Daoy (cell line): ENCODE data around the gene ABTB2. TPM values are rescaled to one million over a fixed set of nuclear protein-coding genes. Genes with fewer than 3 reads are reported as not detected.

Experiments used
- DNase-seq: peaks from one replicate; pipeline ENCODE4 v3.0.0-alpha.2; 2015; ENCODE audit warnings: low read depth
- total RNA-seq: library from RNA; depleted of rRNA; stranded (reverse); fragments of >200 nt; shearing (Covaris generic); gene quantifications from 2 replicates; pipeline ENCODE4 v1.2.3, GENCODE V29; 2014

ABTB2 gene
- total RNA-seq, 1 experiment from 2014 or later, result 9.3 TPM

DNA sequence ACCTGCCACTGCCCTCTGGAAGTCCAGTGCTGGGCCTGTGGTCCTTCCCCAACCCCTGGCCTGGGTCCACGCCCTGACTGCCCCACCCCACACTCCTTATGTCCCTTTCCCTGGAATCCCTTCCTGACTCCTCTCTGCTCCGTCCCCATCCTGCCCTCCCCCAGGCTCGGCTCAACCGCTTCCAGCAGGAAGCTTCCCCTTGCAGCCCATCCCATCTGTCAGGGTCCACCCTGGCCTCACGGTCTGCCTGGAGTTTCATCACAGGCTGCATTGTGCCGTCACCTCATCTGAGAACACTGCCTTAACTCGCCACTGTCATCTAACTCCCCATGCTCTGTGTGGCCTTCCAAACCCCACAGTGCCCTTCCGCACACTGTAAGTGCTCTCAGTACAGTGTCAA, 188.1 kb downstream of the ABTB2 start:
- DNase-seq, result no peak

DNA sequence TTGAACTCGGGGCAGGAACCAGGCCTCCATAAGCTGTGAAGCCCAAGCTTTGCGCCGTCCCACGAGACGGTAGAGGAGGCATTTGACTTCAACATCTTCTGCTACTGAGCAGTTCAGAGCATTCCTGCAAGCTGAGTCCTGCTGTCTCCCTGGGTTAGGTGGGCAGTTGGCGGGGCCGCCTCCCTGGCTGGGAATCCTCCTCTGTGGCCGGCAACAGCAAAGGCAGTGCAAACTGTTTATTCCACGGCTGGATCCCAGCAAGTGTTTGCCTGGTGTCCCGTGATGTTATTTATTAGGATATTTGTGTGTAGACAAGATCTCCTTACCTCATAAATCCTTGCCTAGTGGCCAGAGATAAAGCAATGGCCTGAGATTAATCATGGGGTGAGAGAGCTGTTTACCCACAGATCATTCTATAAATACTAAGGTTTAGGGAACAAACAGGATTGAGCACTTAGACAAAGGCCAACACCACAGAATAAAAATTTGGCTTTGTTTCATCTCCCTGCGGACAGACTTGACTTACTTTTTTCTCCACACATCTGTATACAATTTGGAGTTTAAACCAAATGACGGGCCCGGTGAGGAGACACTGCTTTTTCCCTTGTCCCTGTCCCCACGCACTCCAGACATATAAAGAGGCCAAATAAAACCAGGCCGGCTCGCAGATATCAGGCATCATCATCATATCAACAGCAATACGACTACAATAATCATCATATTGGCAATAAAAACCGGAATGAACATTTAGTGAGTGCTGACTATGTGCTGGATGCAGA, 189.0 kb downstream of the ABTB2 start:
- no peak for DNase-seq

DNA sequence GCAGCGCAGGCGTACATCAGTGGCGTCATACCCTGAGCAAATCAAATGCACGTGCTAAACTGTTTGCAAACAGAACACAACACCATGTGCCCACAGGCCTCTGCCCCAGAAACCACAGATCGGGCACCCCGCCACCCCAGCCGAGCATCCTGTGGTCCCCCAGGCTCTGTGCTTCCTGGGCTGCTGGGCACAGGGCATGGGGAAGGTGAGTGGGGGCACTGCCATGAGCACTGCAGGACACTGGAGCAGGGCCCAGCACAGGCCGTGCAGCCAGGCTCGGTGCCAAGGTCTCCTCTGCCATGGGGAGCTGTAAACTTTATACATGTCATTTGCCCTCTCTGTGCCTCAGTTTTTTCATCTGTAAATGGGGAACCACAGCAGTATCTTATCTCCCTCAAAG, 189.8 kb downstream of the ABTB2 start:
- no peak for DNase-seq

DNA sequence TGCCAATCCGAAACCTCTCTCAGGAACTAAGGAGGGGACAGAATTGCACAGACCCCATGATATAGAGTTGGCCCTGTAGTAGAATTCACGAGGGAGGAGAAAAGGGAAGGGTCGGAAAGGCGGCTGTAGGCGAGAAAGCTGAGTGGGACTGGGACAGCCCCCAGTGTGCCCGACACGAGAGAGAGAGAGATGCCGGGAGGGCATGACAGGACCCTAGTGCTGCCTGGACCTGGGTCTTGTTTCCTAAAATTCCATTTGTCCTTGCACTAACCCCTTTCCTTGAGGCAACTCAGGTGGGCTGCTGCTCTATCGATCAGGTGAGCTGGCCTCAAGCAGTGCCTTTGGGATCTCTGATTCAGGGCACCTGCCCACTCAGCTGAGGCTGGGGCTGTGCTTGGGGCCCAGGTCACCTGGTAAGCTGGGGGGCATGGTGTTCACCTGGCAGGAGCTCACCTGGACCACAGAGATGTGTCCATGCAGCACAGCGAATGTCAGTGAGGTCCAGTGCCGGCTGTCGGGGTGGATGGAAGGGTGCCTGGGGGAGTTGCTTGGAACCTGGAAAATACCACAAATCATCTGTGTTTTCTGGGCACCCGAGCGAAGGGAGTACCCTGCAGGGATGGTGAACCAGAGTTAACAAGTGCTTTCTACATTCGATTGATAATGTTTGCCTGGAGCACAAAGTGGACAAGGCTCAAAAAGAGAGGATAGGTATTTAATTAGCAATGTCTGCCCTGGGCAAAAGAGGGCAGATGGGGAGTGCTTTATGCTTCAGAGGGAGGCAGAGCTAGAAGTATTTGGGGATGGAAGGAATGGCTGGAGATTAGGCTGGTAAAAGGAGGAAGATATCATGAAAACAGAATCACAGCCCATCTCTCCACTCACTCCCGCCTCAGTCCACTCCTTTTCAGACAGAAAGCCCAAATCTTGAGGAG, 190.7 kb downstream of the ABTB2 start:
- DNase-seq, result no peak

DNA sequence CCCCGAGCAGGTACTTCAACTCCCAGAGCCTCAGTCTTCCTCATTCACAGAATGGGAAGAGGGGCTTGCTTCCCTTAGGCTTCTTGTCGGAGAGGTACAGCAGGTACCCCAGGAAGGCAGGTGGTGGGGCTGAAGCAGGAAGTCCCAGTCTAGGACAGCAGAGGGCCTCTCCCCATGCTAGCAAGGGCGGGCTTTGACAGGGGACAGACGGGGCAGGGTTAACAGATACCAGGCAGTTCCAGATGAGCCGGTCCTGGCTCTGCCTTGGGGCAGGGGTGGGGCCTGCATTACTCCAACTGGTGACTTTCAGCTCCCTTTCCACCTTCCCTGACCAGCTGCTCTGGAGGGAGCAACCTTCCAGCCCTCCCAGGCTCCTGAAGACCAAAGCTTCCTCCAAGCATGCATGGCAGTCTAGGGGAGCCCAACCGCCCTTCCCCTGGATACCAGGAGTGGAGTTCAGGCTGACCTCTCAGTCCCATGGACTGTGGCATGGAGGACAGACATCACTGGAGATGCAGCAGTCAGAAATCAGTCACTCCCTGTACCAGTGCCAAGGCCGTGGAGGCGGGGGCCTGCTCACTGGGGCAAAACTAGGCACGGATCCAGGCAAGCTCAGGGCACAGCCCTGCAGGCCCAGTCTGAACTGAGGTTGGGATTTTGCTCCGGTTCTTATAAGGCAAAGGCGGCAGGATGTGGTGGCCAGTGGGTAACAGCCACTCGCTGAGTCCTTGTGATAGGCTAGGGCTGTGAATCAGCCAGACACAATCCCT, 191.8 kb downstream of the ABTB2 start:
- no peak for DNase-seq

DNA sequence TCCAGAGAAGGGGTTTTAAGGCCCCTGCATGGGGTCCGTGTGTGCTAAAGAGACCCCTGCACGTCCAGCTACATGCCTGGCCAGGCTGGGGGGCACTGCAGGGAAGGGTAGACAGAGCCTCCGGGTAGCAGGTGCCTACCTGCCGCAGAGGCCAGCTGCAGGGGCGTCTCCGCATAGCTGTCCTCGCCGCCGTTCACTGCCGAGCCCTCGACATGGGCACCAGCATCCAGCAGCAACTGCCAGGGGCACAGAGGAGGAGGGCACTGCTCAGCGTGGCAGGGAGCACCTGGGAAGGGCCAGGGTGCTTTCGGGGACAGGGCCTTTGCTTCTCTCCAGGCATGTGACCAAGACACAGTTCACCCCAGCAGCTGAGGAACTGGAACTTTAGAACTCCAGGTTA, 192.7 kb downstream of the ABTB2 start:
- DNase-seq, result no peak

DNA sequence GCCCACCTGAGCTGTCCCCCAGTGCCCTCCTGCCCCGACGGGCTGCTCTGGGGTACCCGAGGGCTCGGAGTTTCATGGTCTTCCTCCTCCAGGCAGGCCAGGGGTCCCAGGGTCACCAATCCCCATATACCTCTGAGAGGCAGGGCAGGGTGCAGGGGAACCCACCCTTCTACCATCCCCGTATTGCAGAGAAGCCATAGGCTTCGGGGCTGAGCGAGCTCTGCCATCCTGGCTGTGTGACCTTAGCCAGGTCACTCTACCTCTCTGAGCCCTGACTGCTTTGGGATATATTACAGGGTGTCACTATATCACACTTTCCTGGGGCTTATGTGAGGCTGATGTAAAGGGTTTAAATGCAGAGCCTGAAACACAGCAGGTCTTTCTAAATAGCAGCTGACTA, 195.0 kb downstream of the ABTB2 start:
- no peak for DNase-seq

DNA sequence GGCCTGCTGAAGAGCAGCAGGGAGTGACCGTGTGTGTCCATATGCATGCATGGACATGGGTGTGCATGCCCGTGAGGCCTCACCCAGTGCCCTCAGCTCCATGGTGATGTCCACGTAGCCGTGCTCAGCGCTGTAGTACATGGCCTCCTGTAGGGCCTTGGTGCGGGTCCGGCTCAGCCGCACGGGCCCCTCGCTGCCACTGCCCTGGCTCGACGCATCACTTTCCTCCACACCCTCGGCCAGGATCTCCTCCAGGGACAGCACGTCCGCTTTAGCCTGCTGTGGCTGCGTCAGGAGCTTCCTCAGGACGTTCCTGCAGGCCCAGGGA, 195.4 kb downstream of the ABTB2 start:
- DNase-seq, result no peak

DNA sequence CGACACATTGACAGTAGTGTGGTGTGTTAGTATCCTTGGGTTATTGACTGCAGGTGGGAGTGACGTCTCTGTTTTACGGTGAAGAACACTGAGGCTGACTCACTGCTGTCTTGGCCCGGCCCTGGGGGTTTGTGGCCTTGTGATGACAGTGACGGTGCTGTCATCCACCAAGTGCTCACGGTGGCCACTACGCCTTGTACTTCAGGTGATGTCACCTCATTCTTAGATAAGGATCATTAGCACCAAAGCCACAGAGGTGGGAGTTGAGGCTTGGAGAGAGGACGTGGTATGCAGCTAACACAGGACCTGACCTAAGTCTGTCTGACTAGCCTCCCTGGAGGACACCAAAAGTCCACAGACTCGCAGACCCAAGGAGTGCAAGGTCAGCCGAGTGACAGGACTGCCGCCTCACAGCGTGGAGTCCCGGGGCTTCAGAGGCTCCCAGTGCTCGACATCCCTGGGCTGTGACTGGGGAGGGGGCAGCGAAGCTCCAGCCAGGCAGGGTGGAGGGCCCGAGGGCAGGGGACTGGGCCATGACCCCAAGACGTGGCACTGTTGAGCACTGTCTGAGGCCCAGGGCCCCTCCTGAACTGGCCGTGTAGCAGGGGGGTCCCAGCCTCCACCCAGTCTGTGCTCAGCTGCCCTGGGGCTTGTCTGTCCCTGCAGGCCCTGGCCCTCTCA, 195.9 kb downstream of the ABTB2 start:
- peak; percentile 57 for DNase-seq

DNA sequence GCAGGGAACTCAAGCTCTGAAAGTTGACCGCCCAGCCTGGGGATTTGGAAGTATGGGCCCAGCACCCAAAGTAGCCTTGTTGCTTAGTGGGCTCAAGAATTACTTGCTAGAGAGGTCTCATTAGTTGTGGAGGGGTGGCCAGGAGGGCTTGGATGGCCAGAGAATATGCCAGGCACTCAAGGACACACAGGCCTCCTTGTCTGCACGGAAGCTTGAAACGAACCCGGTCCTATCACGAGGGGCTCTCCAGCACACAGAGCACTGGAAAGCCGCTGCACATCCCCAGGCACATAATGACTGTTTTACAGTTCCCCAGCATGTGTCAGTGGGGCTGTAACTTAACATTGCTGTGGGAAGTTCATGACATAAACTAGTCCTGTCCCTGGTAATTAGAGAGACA, 196.4 kb downstream of the ABTB2 start:
- no peak for DNase-seq

DNA sequence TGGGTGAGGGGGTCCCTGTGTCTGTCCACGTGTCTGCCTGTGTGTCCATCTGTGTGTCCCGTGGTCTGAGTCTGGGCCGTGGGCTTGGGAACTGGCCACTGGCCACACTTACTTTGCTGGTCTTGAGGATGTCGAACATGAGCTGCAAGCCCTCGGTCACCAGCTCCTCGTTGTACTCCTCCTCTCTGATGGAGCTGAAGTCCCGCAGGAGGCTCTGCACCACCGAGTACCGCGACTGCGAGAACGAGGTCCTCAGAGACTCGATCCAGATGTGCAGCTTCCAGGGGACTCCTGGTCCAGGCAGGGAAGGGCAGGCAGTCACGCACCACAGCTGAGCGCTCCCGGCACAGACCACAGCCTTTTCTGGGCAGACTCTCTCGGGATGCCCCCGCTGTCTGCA, 197.0 kb downstream of the ABTB2 start:
- no peak for DNase-seq

DNA sequence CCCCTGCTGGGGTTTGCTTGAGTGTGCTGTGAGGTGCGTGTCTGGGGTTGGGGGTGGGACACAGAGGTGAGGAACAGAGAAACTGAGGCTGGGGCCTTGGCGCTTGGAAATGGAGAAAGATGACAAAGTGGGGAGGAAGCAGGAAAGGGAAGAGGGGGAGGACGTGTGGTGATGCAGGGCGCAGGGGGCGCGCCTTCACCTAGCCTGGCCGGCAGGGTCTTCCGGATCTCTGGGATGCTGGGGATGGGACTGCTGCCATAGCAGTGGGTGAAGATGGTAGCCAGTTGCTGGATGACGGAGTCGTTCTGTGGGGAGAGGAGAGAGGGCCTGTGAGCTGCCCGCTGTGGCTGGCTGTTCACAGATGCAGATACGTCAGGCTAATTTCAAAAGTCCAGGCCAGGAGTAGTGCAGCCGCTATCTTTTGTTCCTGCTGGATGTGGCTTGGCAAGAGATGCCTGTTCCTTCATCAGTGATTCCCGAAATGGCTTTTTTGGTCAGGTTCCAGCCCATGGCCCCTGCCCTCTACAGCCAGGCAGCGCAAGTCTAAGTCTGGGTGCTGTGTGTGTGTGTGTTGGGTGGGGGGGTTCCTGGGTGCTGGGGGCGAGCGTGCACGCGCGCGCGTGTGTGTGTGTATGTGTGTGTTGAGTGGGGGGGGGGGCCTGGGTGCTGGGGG, 197.6 kb downstream of the ABTB2 start:
- no peak for DNase-seq

DNA sequence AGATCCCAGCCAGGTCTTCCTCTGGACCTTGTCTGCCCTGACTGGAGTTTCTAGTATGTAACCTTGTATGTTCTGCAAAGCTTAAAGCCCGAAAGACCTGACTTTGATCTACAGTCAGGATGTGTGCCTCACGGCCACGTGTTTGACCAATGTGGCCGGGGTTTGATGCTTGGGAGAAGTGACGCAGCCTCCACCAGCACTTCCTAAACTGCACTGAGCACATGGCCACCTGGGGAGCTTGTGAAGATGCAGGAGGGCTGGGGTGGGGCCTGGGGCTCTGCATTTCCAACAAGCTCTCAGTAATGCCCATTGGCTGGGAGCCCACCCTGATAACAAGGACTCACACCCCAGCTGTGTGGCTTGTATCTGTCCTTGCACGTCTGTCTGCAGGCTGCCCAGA, 199.1 kb downstream of the ABTB2 start:
- no peak for DNase-seq

DNA sequence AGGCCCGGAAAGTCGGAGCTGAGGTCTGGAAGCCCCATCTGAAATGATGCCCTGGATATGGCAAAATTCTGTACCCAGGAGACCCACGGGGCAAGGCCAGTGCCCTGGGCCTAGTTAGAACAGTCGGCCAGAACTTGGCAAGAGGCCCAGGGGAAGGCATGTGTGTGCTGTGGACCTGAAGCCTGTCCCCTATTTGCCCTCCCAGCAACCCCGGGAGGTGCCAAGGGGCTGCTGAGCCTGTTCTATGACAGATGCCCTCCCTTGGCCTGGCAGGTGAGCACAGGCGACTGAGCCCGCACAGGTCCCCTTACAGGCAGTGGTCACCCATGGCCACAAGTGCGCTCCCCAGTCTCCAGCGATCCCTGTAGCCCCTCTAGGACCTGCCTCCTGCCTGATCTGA, 200.6 kb downstream of the ABTB2 start:
- DNase-seq, result no peak

DNA sequence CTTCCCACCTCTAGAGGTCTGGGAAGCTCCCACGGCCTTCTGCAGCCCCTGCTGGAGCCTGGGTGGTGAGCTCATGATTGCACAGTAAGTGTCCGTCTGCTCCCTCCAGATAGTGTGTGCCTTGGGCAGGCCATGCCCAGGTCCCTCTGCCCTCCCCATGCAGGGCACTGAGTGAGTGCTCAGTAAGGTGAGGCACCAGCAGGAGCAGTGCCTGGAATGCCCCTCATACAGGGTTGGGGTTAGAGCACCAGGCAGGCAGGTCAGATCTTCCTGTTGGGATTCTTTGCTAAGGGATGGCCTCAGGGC, 202.1 kb downstream of the ABTB2 start:
- no peak for DNase-seq

DNA sequence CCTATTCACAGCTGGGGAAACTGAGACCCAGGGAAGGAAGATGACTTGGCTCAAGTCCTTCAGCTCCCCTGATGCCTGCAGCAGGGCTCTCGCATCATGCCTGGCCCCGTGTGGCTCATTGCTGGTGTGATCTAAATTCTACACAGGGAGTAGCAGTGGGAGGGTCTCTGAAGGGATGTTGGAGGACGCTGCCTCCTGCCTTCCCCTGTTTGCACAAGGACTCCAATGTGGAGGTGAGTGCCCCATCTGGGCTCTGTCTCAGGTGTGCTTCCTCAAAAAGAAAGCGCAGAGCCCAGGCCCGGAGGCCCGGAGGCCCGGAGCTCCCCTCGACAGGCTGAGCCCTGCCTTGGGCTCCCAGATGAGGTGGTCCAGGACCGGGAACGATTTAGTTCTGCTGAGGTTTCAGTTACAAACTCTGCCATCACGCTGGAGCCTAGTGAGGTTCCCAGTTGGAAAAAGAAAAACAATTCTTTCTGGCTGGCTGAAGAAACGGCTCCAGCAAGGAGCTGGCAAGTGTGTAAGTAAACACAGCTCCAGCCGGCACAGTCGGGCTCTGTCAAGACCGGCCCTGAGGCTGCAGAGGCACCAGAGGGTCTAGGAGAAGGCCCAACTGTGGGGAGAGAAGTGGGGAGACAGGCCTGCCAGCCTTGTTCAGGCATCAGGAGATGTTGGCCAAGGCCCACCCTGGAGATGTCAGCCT, 202.6 kb downstream of the ABTB2 start:
- no peak for DNase-seq

DNA sequence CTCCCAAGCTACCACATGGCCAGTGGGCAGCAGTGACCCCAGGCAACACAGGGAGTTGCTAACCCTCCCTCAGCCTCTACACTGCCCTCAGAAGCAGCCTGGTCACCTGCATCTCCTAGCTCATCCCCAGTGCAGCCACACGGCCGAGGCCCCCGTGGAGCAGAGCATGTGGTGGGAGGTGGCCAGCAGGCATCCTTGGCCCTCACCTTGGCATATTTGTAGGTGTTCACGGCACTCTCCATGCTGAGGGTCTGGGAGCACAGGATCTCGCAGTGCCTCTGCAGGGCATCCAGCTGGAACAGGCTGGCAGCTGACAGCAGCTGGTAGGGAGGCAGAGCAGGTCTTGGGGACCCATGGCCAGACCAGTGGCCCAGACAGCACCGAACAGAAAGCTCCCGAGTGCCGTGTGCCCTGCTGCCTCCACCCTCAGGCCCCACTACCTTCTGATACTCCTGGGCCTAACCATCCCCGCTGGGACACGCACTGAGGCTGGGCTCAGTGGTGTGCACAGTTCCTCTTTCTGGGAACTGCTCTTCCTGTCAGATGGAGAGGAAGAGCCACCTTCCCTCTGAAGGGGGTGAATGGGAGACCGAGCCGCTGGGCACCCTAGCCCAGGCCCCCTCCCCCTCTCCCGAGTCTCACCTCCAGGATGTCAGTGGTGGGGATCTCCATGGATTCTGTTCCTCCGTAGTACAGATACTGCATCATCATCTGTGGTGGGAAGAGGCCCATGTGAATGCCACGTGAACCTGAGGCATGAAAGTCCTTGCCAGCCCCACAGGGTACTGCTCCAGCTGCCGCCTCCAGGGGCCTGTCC, 203.5 kb downstream of the ABTB2 start:
- no peak for DNase-seq

DNA sequence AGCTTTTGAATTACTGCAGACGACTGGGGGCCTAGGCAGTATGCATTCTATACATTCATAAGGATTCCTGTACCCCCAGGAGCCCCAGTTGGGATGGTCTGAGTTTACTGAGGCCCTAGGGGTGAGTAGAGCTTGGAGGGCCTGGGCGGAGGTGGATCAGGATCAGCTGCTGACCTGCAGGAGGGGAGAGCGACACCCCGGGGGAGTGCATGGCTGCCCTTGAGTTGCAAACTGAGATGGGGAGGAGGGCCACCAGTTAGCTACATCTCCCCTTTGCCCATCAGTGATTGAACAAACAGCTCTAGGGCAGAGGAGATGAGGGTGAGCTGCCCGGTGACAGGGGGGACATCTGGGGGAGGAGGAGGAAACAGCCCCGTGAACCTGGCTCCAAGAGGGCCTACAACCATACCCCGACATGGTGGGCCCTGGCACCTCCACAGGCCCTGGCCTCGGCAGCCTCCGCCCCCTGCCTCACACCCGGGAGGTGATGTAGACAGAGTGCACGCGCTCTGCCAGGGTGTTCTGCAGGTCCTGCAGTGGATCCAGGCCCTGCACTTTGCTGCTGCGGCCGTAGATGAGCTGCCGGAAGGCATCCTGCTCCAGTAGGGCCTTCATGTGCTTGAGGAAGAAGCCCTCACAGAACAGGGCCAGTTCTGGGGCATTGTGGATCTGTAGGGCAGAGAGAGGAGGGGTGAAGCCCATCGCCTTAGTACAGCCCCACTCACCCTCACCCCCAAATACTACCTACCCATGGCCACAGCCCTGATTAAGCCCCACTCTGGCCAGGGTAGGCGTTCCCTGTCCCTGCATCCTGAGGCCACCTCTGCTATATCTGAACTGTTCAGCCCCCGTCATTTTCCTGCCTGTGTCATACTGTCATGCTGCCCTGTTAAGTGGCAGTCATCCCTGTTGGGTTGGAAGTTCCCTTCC, 205.6 kb downstream of the ABTB2 start:
- no peak for DNase-seq

DNA sequence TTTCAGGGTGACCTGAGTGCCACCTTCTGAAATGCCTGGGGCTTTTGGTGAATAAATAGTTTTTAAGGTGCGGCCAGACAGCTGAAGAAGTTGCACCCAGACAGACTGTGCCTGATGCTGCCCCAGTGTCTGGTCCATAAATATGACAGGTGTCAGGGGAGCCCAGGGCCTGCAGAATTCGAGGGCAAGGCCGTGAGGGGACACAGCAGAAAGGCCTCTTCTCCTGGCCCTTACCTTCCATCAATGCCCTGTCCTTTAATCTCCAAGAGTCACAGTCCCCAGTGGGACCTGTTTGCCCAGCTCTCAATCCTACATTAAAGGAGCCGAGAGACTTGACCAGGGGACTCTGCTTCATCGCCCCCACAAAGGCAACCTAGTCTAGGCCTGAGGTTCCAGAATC, 206.6 kb downstream of the ABTB2 start:
- no peak for DNase-seq
